HG03460 (cell line): ENCODE measurements around the gene LIME1.

Experiments
- ATAC-seq: cut with Tn5 transposase; IDR thresholded peaks from one replicate; pipeline ENCODE4 v1.9.1; 2021; ENCODE audit not compliant: unreplicated experiment

Gene LIME1, protein sequence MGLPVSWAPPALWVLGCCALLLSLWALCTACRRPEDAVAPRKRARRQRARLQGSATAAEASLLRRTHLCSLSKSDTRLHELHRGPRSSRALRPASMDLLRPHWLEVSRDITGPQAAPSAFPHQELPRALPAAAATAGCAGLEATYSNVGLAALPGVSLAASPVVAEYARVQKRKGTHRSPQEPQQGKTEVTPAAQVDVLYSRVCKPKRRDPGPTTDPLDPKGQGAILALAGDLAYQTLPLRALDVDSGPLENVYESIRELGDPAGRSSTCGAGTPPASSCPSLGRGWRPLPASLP

DNA sequence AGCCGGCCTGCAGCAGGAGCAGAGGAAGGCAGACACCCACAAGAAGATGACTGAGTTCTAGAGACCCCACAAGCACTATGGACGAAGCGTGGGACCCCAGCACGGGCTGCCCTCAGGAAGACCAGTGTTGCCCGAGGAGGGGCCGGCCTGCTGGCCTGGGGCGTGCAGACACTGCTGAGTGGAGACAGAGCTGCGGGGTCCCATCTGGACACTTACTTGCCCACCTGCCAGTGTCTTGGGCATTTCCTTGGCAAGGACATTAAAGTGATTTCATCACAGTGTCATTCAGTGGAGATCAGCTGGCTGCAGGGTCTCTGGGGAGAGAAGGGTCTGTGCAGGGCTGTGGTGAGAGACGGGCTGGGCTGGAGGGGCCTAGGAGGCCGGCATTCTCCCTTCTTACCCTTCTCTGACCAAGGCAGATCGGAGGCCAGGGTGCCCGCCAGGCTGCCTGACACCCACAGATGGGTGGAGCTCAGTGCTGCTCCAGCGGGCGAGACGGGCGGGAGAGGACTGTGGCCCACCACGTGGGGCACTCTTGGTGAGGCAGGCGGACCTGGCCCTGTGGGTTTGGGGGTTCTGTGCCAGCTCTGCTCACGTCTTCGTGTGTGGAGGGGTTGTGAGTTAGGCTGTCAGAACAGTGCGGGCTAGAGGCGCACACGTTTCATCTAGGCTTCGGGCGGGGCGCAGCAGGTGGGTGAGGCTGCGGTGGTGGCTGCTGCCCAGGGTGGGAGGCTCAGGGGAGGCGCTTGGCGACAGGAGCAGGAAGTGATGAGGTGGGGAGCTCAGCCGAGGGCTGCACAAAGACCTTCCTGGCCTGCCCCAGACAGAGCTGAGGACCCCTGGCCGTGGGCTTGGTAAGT, at the start of gene LIME1:
LIME1 (plus strand) TSS at position 806 of the 860 bp plus-strand sequence. CDS start 886 bp downstream, outside the sequence.
- no peak for ATAC-seq

DNA sequence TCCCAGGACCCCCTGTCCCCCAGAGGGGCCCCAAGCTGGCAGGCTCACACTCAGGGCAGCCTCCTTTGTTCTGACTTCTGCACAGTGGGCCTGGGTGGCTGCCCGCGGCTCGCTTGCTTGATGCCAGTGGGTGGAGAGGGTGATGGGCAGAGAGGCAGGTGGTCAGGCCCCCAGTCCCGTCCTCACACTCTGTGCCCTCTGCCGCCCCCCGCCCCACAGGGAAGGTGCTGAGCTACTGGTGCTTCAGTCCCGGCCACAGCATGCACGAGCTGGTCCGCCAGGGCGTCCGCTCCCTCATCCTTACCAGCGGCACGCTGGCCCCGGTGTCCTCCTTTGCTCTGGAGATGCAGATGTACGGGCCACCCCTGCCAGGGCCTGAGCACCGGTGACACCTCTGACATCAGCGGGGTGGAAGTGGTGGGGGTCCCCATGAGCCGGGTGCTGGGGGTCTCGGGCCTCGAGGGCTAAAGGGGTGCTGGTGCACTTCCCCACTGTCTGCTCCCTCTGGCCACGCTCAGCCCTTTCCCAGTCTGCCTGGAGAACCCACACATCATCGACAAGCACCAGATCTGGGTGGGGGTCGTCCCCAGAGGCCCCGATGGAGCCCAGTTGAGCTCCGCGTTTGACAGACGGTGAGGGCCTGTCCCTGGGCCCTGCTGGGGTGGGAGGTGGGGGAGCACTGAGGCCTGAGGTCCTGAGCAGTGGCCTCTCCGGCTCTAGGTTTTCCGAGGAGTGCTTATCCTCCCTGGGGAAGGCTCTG, 48.9 kb upstream of the LIME1 start:
- no peak for ATAC-seq

DNA sequence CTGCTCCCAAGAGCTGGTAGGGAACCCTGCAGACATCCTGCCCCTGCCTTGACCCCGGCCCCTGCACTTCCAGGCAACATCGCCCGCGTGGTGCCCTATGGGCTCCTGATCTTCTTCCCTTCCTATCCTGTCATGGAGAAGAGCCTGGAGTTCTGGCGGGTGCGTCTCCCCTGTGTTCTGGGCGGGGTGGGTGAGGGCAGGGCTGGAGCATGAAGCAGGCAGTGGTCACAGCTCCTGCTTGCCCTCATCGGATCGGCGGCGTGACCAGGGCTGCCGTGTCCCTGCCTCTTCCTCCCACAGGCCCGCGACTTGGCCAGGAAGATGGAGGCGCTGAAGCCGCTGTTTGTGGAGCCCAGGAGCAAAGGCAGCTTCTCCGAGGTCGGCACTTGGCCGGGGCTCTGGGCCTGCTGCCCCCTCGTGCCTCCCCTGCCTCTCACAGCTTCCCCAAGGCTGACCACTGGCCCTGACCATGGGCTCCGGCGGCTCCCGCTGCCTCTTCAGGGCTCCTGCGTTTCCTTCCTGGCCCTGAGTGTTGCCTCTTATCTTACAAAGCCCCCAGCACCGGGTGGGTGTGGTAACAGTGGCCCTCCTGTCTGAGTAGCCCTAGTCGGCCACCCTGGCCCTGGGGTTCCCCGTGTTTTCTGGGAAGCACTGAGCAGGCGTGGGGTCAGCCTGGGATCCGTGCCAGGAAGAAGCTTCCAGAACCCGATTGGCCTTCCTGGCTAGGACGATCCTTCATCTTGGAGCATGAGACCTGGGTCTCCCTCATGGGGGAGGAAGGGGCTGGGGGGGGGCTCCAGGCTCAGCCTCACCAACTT, 48.0 kb upstream of the LIME1 start:
- no peak for ATAC-seq

DNA sequence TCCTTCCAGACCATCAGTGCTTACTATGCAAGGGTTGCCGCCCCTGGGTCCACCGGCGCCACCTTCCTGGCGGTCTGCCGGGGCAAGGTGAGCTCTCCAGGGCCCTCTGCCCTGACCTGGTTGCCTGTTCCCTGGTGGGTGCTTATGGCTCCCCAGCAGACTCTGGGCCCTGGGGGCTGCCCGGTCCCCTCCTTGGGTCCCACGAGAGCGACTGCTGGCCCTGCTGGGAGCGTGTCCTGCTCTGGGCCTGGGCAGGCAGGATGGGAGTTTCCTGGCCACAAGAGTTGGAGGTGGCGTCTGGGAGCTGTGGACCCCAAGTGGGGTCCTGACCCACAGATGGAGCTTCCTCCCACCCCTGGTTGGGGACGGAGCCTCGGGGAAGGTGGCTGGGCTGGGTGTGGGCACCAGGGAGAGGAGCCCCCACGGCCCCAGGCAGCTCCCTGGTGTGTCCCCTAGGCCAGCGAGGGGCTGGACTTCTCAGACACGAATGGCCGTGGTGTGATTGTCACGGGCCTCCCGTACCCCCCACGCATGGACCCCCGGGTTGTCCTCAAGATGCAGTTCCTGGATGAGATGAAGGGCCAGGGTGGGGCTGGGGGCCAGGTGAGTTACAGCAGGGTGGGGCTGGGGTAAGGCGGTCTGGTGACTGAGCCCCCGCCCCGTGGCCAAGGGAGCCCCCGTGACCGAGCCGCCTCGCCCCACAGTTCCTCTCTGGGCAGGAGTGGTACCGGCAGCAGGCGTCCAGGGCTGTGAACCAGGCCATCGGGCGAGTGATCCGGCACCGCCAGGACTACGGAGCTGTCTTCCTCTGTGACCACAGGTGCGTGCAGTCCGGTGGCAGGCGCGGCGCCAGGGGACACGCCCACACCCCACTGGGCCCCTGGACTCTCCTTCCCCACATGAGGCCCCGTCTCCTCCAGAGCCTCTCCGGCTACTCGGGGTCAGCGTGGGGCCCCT, 47.1 kb upstream of the LIME1 start:
- no peak for ATAC-seq

DNA sequence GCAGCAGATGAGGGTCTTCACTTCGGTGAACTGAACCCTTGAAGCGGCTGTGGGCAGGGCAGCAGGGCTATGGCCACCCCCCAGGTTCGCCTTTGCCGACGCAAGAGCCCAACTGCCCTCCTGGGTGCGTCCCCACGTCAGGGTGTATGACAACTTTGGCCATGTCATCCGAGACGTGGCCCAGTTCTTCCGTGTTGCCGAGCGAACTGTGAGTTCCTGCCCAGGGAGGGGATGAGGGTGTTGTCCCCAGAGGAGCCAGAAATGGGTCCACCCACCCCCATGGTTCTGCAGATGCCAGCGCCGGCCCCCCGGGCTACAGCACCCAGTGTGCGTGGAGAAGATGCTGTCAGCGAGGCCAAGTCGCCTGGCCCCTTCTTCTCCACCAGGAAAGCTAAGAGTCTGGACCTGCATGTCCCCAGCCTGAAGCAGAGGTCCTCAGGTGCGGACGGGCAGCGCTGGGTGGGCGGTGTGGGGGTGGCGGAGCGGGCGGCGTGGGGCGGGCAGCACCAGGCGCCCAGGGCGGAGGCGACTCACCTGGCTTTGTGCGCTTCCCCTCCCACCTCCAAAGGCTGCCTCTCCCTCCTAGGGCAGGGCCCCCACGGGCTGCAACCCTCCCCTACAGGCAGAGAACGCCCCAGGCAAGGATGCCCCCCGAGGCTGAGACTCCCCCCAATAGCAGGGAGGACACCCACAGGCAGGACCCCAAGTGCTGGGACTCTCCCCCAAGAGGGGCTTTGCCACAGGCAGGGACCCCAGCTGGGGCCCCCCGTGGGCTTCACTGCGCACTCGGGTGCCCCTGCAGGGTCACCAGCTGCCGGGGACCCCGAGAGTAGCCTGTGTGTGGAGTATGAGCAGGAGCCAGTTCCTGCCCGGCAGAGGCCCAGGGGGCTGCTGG, 46.2 kb upstream of the LIME1 start:
- ATAC-seq = no peak

DNA sequence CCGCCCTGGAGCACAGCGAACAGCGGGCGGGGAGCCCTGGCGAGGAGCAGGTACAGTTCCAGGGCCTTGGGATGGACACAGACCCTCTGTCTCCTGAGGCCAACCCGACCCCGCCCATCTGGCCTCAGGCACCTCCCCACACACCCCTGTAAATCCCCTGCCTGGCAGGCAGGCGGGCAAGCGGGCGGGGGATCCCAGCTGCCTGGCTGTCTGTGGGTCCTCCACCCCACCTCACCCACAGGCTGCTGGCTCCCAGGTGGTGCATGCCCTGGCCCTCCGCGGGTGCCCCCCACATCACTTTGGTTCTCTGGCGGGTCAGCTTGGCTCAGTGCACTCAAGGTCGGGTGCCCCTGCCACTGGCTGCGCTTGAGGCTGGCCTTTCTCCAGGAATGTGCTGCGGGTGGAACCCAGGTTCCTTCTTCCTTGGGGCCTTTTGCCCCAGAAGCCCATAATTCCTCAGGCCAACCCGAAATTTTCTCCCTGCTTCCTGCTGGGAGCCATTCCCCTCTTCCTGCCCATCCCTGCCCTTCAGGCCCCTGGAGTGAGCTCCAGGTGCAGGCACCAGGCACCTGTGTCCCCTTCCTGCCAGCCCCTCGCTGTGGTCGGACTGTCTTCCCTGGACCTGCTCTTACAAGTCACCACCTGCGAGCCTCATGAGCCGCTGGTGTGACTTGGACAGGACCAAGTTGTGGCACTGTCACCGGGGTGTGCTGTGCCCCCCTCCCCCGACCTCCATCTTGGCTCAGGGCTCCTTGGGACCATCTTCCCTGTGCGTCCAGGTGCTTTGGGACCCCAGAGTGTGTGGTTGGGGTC, 45.4 kb upstream of the LIME1 start:
- no peak for ATAC-seq

DNA sequence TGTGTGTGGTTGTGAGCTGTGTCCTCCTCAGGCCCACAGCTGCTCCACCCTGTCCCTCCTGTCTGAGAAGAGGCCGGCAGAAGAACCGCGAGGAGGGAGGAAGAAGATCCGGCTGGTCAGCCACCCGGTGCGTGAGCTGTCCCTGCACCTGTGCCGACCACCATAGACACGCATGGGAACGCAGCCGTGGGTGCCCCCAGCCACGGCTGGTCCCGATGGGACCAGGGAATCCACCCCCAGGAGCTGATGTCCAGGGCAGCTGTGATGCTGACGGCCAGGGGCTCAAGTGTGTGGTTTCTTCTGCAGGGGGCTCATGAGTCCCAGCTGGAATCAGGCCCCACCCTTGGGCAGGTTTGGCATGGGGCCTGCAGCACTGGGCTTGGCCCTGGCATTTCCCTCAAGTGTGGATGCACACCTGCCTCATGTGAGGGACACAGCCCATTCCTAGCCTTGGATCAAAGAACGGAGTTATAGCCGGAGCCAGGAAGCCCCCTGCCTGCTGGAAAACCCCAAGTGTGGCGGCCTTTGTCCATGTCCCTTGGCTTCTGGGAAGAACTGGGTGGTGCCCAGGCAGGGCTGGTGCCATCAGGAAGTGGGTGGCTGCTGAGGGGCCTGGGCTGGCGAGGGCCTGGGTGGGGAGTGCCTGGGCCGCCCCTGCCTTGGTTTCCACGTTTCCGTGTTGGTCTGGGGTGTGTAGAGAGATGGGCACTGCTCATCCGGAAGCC, 44.6 kb upstream of the LIME1 start:
- no peak for ATAC-seq

DNA sequence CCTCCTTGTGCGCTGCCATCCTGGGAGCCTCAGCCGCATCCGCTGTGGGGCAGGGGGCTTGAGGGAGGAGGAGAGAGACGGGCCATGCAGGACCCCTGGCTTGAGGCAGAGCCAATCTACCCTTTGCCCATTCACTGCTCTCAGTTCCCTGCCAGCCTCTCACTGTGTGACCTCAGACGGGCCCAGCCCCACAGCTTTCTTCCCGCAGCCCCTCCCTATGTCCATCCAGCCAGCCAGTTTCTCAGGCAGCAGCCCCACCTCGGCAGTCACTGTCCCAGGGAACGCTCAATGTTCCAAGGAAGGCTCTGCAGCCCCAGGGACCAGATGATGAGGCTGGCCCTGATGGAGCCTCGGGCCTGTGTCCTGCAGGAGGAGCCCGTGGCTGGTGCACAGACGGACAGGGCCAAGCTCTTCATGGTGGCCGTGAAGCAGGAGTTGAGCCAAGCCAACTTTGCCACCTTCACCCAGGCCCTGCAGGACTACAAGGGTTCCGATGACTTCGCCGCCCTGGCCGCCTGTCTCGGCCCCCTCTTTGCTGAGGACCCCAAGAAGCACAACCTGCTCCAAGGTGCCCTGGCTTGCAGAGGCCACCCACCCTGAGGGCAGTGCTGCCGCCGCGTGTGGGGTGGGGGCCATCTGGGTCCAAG, 43.9 kb upstream of the LIME1 start:
- no peak for ATAC-seq

DNA sequence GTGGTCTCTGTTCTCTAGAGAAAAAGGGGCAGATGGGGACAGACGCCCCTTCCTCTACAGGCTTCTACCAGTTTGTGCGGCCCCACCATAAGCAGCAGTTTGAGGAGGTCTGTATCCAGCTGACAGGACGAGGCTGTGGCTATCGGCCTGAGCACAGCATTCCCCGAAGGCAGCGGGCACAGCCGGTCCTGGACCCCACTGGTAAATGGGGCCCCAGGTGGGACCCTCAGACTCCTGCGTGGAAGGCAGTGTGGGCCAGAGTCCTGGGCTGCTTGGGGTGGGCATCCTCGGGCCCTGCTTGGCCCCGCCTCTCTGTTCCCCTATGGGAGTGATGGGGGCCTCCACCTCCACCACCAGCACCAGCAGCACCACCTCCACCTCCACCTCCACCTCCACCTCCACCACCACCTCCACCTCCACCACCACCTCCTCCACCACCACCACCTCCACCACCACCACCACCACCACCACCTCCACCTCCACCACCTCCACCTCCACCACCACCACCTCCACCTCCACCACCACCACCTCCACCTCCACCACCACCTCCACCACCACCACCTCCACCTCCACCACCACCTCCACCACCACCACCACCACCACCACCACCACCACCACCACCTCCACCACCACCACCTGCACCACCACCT, 43.3 kb upstream of the LIME1 start:
- no peak for ATAC-seq

DNA sequence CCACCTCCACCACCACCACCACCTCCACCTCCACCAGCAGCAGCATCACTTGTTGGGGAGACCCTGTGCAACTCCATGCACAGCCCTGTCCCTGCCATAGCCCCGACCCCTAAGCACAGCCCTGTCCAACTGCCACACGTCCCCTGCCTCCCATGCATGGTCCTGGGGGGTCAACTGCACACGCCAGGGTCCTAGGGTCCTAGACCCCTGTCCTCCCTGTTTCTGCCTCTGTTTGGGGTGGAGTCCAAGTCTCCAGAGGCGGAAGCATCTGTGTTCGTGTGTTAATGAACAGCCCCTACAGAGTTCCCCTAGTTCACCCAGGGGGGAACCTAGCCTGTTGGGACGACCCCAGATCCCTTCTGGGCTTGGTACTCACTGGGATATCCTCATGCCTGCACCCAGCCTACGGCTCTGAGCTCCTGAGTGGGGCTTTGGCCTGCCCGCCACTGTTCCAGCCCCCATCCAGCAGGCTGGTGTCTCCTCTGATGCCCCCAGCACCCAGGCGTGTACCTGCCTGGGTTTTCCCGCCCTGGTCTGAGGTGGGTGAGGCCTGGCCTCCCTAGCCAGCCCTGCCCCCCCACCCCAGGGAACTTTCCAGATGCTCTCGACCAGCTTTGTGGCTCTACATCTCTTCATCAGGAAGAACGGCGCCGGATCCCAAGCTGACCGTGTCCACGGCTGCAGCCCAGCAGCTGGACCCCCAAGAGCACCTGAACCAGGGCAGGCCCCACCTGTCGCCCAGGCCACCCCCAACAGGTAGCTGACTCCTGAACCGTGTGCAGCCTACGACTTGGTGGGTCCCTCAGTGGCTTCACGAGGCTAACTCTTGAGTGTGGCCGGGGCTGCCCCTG, 42.5 kb upstream of the LIME1 start:
- no peak for ATAC-seq

DNA sequence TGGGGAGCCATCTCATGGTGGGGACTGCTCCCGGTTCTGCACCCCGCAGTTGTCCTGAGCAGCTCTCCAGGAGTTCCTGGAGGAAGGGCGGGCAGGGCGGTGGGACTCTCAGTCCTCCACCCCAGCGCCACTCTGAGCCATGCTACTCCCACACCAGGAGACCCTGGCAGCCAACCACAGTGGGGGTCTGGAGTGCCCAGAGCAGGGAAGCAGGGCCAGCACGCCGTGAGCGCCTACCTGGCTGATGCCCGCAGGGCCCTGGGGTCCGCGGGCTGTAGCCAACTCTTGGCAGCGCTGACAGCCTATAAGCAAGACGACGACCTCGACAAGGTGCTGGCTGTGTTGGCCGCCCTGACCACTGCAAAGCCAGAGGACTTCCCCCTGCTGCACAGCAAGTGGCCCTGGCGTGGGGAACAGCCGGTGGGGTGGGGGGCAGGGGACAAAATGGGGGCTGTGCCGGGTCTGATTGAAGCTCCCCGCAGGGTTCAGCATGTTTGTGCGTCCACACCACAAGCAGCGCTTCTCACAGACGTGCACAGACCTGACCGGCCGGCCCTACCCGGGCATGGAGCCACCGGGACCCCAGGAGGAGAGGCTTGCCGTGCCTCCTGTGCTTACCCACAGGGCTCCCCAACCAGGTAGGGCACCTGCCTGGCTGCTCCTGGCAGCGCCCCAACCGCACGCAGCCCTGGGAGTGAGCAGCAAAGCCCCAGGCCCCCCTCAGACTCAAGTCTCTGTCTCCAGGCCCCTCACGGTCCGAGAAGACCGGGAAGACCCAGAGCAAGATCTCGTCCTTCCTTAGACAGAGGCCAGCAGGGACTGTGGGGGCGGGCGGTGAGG, 41.7 kb upstream of the LIME1 start:
- ATAC-seq = no peak

DNA sequence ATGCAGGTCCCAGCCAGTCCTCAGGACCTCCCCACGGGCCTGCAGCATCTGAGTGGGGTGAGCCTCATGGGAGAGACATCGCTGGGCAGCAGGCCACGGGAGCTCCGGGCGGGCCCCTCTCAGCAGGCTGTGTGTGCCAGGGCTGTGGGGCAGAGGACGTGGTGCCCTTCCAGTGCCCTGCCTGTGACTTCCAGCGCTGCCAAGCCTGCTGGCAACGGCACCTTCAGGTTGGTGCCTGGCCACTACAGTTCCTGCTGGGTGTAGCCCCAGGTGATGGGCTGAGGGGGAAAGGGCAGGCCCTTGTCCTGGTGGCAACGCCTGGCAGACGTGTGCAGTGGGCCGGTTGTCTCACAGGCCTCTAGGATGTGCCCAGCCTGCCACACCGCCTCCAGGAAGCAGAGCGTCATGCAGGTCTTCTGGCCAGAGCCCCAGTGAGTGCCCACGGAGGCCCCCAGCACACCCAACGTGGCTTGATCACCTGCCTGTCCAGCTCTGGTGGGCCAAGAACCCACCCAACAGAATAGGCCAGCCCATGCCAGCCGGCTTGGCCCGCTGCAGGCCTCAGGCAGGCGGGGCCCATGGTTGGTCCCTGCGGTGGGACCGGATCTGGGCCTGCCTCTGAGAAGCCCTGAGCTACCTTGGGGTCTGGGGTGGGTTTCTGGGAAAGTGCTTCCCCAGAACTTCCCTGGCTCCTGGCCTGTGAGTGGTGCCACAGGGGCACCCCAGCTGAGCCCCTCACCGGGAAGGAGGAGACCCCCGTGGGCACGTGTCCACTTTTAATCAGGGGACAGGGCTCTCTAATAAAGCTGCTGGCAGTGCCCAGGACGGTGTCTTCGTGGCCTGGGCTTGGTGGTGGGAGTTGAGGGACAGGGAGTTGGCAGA, 40.8 kb upstream of the LIME1 start:
- no peak for ATAC-seq

DNA sequence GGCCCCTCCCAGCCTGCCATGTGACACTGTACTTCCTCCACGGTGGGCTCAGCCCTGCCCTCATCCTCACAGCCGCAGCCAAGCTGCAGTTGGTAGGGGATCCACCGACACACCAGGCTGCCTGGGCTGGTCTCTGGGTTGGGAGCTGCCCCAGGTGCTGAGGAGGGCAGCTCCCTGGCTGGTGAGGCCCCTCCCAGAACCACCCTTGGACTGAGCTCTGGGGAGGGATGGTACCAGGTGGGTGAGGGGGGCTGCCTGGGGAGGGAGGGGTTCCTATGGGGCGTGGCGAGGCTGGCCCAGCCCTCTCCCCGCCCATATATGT, 40.2 kb upstream of the LIME1 start:
- no peak for ATAC-seq
